Thoracic aorta (tissue), 2 donors: ENCODE results near the gene RNF157. TPM values are rescaled to one million over a fixed set of nuclear protein-coding genes. Genes with fewer than 3 reads are reported as not detected.
"Not testable (repeated sequence)": the region's sequence is repeated elsewhere in the genome, so short reads cannot be mapped to it uniquely, and the experiment has no call there.

ENCODE experiments used
- ATAC-seq: fragments of 150-250 bp; one replicate; pipeline ENCODE4 v1.8.0; 2017; ENCODE audit warnings: low read depth; ENCODE audit not compliant: insufficient number of reproducible peaks, low FRiP score
- DNase-seq: peaks from one replicate; pipeline ENCODE4 v3.0.0-alpha.2; 2020; ENCODE audit warnings: low spot score
- H3K27ac ChIP-seq, 2 donors: fragments of 200-600 bp; sonication (generic); 1 replicate in 1 of 2; 2 replicates in 1 of 2; pipeline ENCODE4 v1.5.1; 2016; ENCODE audit warnings: mild to moderate bottlenecking in 2 of 2, moderate library complexity in 2 of 2
- H3K27me3 ChIP-seq: fragments of 200-600 bp; sonication (generic); replicated peaks from 2 replicates; pipeline ENCODE4 v1.6.0; 2016; ENCODE audit warnings: mild to moderate bottlenecking; ENCODE audit not compliant: insufficient read depth
- H3K36me3 ChIP-seq: fragments of 200-600 bp; sonication (generic); one replicate; pipeline ENCODE4 v1.5.1; 2016
- H3K4me1 ChIP-seq, 2 donors: fragments of 200-600 bp; sonication (generic); 1 replicate in 1 of 2; 2 replicates in 1 of 2; pipeline versions ENCODE4 v1.5.1 to v1.6.0; 2016; ENCODE audit warnings: low read depth in 2 of 2, mild to moderate bottlenecking in 1 of 2; ENCODE audit not compliant: control insufficient read depth in 1 of 2
- H3K4me3 ChIP-seq: fragments of 200-600 bp; sonication (generic); 2 replicates; pipeline ENCODE4 v1.5.1; 2016; ENCODE audit warnings: mild to moderate bottlenecking
- H3K9me3 ChIP-seq: fragments of 200-600 bp; sonication (generic); 2 replicates; pipeline ENCODE4 v1.5.1; 2016
- CTCF ChIP-seq: fragments of 200-600 bp; sonication (generic); IDR thresholded peaks from one replicate; pipeline ENCODE4 v1.5.1; 2019; ENCODE audit warnings: antibody characterized with exemption
- total RNA-seq, 2 donors: library from RNA; depleted of rRNA; stranded (reverse); fragments of >200 nt; gene quantifications; one replicate each; pipeline versions ENCODE4 v1.1.0 to v1.2.3, GENCODE V29; 2016

Gene RNF157
- total RNA-seq, 2 donors from 2014 or later: 0.41 to 1.9 TPM

GRCh38 chr17:76261421-76262215 lies 21.3 kb upstream of the RNF157 start:
- Histone ChIP-seq H3K9me3 (no peaks in the 10 kb centered on the region), H3K4me1 (peaks cover 7 to 18% of the 10 kb centered on the region in 2 donors), H3K27me3 (no peaks in the 10 kb centered on the region), H3K36me3 (no peaks in the 10 kb centered on the region), H3K27ac (no peak overlapping the region), H3K4me3 (no peak overlapping the region)
- DNase-seq: no peak
- ATAC-seq: no peak
- no peak for TF ChIP-seq CTCF

GRCh38 chr17:76260669-76261068 lies 20.4 kb upstream of the RNF157 start:
- H3K27me3 ChIP-seq: no peaks in the 10 kb centered on the region
- no peak overlapping the region for H3K27ac ChIP-seq
- no peak for DNase-seq
- no peaks in the 10 kb centered on the region for H3K36me3 ChIP-seq
- H3K4me1 ChIP-seq: peaks cover 4 to 13% of the 10 kb centered on the region in 2 donors
- no peak overlapping the region for H3K4me3 ChIP-seq
- H3K9me3 ChIP-seq: no peaks in the 10 kb centered on the region
- TF ChIP-seq CTCF: no peak
- ATAC-seq: no peak

- Histone ChIP-seq H3K36me3 (no peaks in the 10 kb centered on the region), H3K27ac (no peak overlapping the region), H3K9me3 (no peaks in the 10 kb centered on the region), H3K27me3 (no peaks in the 10 kb centered on the region), H3K4me3 (no peak overlapping the region), H3K4me1 (peaks cover 4 to 13% of the 10 kb centered on the region in 2 donors)
- no peak for DNase-seq
- no peak for TF ChIP-seq CTCF
- ATAC-seq: no peak
Observed at GRCh38 chr17:76260220-76260619, 19.9 kb upstream of the RNF157 start.

GRCh38 chr17:76256430-76257050 lies 16.2 kb upstream of the RNF157 start:
- H3K4me1 ChIP-seq, H3K36me3 ChIP-seq: not testable (repeated sequence)

GRCh38 chr17:76255801-76256429 lies 15.6 kb upstream of the RNF157 start:
- no peak for ATAC-seq
- Histone ChIP-seq H3K4me3 (no peak overlapping the region), H3K27ac (no peak overlapping the region), H3K4me1 (no peaks in the 10 kb centered on the region), H3K27me3 (no peaks in the 10 kb centered on the region), H3K9me3 (no peaks in the 10 kb centered on the region), H3K36me3 (no peaks in the 10 kb centered on the region)
- no peak for TF ChIP-seq CTCF
- no peak for DNase-seq

More at GRCh38 chr17:76256430-76257050, 16.2 kb upstream of the RNF157 start:
- not testable (repeated sequence) for H3K27ac ChIP-seq, H3K9me3 ChIP-seq, H3K27me3 ChIP-seq, DNase-seq, ATAC-seq, H3K4me3 ChIP-seq
